ENCODE measurements around the gene SEMA6A. TPM values are rescaled to one million over a fixed set of nuclear protein-coding genes. Genes with fewer than 3 reads are reported as not detected.

SEMA6A gene
- total and polyA plus RNA-seq, 10 of the 15 experiments (the other 5 are each of a cell fraction or from before 2014, with no cell fraction given) = 0.16 to 10.2 (median 1.1) TPM

DNA sequence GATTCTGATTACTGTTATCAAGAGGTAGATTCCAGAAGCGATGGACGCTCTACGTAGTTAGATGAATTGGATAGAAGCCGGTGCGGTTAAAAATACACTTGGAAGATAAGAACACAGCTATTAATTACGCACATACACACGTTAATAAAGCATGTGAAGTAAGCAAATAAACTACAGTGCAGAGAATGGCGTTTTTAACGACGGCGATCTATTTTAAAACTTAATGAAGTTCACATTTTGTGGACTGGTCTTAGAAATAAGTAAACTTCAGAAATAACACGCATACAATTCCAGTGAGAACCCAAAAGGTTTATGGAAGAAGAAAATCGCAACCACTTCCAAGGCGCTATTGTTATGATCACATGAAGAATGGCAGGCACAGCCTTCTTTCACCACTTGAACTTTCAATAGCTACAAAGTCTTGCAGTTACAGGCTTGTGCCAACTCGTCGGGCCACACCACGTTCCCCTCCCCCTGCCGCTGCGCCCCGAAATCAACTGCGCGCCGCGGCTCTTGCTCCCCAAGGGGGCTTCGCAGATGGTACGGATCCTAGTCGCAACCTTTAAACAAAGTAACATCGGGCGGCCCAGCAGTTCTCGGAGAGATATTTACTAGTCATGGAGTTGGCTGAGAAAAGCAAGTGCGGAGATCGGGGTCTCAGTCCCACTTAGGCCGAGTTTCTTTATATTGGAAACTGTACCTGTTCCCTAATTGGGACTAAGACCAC lies 866 bp upstream of the SEMA6A start (continued):
- TF ChIP-seq, protein P1, sequence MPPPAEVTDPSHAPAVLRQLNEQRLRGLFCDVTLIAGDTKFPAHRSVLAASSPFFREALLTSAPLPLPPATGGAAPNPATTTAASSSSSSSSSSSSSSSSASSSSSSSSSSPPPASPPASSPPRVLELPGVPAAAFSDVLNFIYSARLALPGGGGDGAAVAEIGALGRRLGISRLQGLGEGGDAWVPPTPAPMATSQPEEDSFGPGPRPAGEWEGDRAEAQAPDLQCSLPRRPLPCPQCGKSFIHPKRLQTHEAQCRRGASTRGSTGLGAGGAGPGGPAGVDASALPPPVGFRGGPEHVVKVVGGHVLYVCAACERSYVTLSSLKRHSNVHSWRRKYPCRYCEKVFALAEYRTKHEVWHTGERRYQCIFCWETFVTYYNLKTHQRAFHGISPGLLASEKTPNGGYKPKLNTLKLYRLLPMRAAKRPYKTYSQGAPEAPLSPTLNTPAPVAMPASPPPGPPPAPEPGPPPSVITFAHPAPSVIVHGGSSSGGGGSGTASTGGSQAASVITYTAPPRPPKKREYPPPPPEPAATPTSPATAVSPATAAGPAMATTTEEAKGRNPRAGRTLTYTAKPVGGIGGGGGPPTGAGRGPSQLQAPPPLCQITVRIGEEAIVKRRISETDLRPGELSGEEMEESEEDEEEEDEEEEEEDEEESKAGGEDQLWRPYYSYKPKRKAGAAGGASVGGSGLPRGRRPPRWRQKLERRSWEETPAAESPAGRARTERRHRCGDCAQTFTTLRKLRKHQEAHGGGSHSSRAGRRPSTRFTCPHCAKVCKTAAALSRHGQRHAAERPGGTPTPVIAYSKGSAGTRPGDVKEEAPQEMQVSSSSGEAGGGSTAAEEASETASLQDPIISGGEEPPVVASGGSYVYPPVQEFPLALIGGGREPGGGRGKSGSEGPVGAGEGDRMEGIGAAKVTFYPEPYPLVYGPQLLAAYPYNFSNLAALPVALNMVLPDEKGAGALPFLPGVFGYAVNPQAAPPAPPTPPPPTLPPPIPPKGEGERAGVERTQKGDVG (CRISPR knock-in tag; IDR thresholded peaks at IDR 0.05) = no peak
- TF ChIP-seq, protein P2, sequence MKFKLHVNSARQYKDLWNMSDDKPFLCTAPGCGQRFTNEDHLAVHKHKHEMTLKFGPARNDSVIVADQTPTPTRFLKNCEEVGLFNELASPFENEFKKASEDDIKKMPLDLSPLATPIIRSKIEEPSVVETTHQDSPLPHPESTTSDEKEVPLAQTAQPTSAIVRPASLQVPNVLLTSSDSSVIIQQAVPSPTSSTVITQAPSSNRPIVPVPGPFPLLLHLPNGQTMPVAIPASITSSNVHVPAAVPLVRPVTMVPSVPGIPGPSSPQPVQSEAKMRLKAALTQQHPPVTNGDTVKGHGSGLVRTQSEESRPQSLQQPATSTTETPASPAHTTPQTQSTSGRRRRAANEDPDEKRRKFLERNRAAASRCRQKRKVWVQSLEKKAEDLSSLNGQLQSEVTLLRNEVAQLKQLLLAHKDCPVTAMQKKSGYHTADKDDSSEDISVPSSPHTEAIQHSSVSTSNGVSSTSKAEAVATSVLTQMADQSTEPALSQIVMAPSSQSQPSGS (IDR thresholded peaks at IDR 0.05; ENCODE audit: low read length) = no peak
- peak; percentile 50; the same call in 1 of the 2 replicates for TF ChIP-seq GATAD2B (conservative IDR thresholded peaks at IDR 0.05; ENCODE audit: low read depth)
- TF ChIP-seq WRNIP1 (IDR thresholded peaks at IDR 0.05; ENCODE audit: borderline replicate concordance, low read depth, low read length) = no peak
- no peak for TF ChIP-seq JUNB (IDR thresholded peaks at IDR 0.05)
- no peak for TF ChIP-seq BCL11A (IDR thresholded peaks at IDR 0.05; ENCODE audit: low read depth, low read length)
- TF ChIP-seq ETV6 (conservative IDR thresholded peaks at IDR 0.05 in 1 of 2, IDR thresholded peaks at IDR 0.05 in 1 of 2; ENCODE audit: borderline replicate concordance in 1 of 2, low read depth in 1 of 2) = no peak
- TF ChIP-seq RELA (IDR thresholded peaks at IDR 0.05; ENCODE audit: borderline replicate concordance, partially characterized antibody) = no peak
- no peak for TF ChIP-seq NFIC (IDR thresholded peaks at IDR 0.05; ENCODE audit: low read depth, low read length)
- TF ChIP-seq, protein P3, sequence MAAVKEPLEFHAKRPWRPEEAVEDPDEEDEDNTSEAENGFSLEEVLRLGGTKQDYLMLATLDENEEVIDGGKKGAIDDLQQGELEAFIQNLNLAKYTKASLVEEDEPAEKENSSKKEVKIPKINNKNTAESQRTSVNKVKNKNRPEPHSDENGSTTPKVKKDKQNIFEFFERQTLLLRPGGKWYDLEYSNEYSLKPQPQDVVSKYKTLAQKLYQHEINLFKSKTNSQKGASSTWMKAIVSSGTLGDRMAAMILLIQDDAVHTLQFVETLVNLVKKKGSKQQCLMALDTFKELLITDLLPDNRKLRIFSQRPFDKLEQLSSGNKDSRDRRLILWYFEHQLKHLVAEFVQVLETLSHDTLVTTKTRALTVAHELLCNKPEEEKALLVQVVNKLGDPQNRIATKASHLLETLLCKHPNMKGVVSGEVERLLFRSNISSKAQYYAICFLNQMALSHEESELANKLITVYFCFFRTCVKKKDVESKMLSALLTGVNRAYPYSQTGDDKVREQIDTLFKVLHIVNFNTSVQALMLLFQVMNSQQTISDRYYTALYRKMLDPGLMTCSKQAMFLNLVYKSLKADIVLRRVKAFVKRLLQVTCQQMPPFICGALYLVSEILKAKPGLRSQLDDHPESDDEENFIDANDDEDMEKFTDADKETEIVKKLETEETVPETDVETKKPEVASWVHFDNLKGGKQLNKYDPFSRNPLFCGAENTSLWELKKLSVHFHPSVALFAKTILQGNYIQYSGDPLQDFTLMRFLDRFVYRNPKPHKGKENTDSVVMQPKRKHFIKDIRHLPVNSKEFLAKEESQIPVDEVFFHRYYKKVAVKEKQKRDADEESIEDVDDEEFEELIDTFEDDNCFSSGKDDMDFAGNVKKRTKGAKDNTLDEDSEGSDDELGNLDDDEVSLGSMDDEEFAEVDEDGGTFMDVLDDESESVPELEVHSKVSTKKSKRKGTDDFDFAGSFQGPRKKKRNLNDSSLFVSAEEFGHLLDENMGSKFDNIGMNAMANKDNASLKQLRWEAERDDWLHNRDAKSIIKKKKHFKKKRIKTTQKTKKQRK (IDR thresholded peaks at IDR 0.05; ENCODE audit: low read depth, low read length) = no peak
- no peak for TF ChIP-seq ZBTB40 (IDR thresholded peaks at IDR 0.05; ENCODE audit: borderline replicate concordance)
- no peak for TF ChIP-seq BRCA1 (IDR thresholded peaks at IDR 0.05; ENCODE audit: low read depth, low read length)
- no peak for TF ChIP-seq USF2 (IDR thresholded peaks at IDR 0.05; ENCODE audit: borderline replicate concordance, low read depth, low read length)
- TF ChIP-seq POLR2A (IDR thresholded peaks at IDR 0.05; ENCODE audit: low read depth, low read length) = no peak
- peak; percentile 6; the same call in 1 of the 2 replicates for TF ChIP-seq YY1 (IDR thresholded peaks at IDR 0.05; ENCODE audit: low read depth, low read length)
- TF ChIP-seq ZNF622 (IDR thresholded peaks at IDR 0.05) = no peak
